A549 (cell line): ENCODE results near the gene ARHGEF10L. TPM values are rescaled to one million over a fixed set of nuclear protein-coding genes. Genes with fewer than 3 reads are reported as not detected.

Experiments
- ATAC-seq, 2 experiments: fragments of 200-7000 bp in 1 of 2; fragments of >200 bp in 1 of 2; cut with Nextera tagmentation in 1 of 2; cut with Tn5 transposase in 1 of 2; 3 replicates each; pipeline versions ENCODE4 v1.8.0 to v1.9.1; 2018 to 2020; ENCODE audit warnings: mild to moderate bottlenecking in 1 of 2, moderate library complexity in 1 of 2
- CTCF ChIA-PET: fragments of 300-600 bp; sonication (Branson Sonifier 250); formaldehyde crosslinking; extraction: SDS; loops from one replicate; lab custom pipeline; 2021; ENCODE audit warnings: antibody characterized with exemption, inconsistent platforms; lab: Yijun Ruan, JAX
- POLR2A ChIA-PET: fragments of 350-600 bp; formaldehyde crosslinking; extraction: SDS; loops from one replicate; lab custom pipeline; 2021; ENCODE audit warnings: antibody characterized with exemption, inconsistent platforms; lab: Yijun Ruan, JAX
- DNase-seq, 2 experiments: peaks; one replicate each; pipeline versions ENCODE4 v3.0.0 to v3.0.0-alpha.2; 2011 to 2016; ENCODE audit warnings: low read depth in 1 of 2, low spot score in 1 of 2
- FAIRE-seq: peaks from 2 replicates; lab custom pipeline; 2011; peaks lifted over from hg19 to GRCh38; lab: Jason Lieb, UNC
- H3K27ac ChIP-seq, 2 experiments: fragments of >200 bp; sonication (Bioruptor Twin); formaldehyde crosslinking; 3 replicates each; pipeline ENCODE4 v1.5.1; 2016 to 2017
- H3K4me1 ChIP-seq: fragments of >200 bp; sonication (Bioruptor Twin); formaldehyde crosslinking; 3 replicates; pipeline ENCODE4 v1.6.1; 2016
- H3K4me2 ChIP-seq: fragments of >200 bp; sonication (Bioruptor Twin); formaldehyde crosslinking; 3 replicates; pipeline ENCODE4 v1.6.1; 2016
- H3K4me3 ChIP-seq: fragments of >200 bp; sonication (Bioruptor Twin); formaldehyde crosslinking; 3 replicates; pipeline ENCODE4 v1.5.1; 2016
- H3K9me3 ChIP-seq: fragments of >200 bp; sonication (Bioruptor Twin); formaldehyde crosslinking; 3 replicates; pipeline ENCODE4 v1.6.1; 2016
- CBX2 ChIP-seq: fragments of 200-600 bp; sonication (generic); IDR thresholded peaks from 2 replicates; pipeline ENCODE4 v1.6.1; 2016; ENCODE audit warnings: low read depth, mild to moderate bottlenecking, borderline replicate concordance
- CEBPB ChIP-seq, 2 experiments: fragments of >200 bp in 1 of 2; sonication (Bioruptor Twin) in 1 of 2; formaldehyde crosslinking in 1 of 2; IDR thresholded peaks; 2 replicates each; pipeline ENCODE4 v1.6.1; 2012 to 2016
- CHD4 ChIP-seq: fragments of 200-600 bp; sonication (generic); IDR thresholded peaks from 2 replicates; pipeline ENCODE4 v1.6.1; 2016; ENCODE audit warnings: antibody characterized with exemption, mild to moderate bottlenecking, borderline replicate concordance
- CTCF ChIP-seq: fragments of >200 bp; sonication (Bioruptor Twin); formaldehyde crosslinking; IDR thresholded peaks from 3 replicates; pipeline ENCODE4 v1.5.1; 2016
- EHMT2 ChIP-seq: fragments of 200-600 bp; sonication (generic); IDR thresholded peaks from 2 replicates; pipeline ENCODE4 v1.6.1; 2016; ENCODE audit warnings: antibody characterized with exemption, low read depth, mild to moderate bottlenecking, moderate library complexity
- FOSB ChIP-seq: fragments of 250-450 bp; sonication (Bioruptor Pico); IDR thresholded peaks from 2 replicates; pipeline ENCODE4 v1.5.0; 2020; ENCODE audit warnings: mild to moderate bottlenecking, moderate library complexity
- HDAC2 ChIP-seq: fragments of 200-600 bp; sonication (generic); IDR thresholded peaks from 2 replicates; pipeline ENCODE4 v1.6.1; 2016
- HEYL ChIP-seq: fragments of 250-450 bp; sonication (Bioruptor Pico); IDR thresholded peaks from 2 replicates; pipeline ENCODE4 v1.8.0; 2021; ENCODE audit warnings: mild to moderate bottlenecking, moderate library complexity
- HMGXB4 ChIP-seq: fragments of 250-450 bp; sonication (Bioruptor Pico); IDR thresholded peaks from 2 replicates; pipeline ENCODE4 v1.5.0; 2021; ENCODE audit warnings: mild to moderate bottlenecking, moderate library complexity, borderline replicate concordance
- JUN ChIP-seq, 2 experiments: fragments of >200 bp; sonication (Bioruptor Twin); formaldehyde crosslinking; IDR thresholded peaks; 2 replicates in 1 of 2; 3 replicates in 1 of 2; pipeline ENCODE4 v1.6.1; 2016 to 2017
- KDM5A ChIP-seq: fragments of 200-600 bp; sonication (generic); IDR thresholded peaks from 2 replicates; pipeline ENCODE4 v1.6.1; 2016; ENCODE audit warnings: antibody characterized with exemption, mild to moderate bottlenecking
- MAX ChIP-seq: IDR thresholded peaks from 2 replicates; pipeline ENCODE4 v1.6.1; 2012
- MYC ChIP-seq: IDR thresholded peaks from 2 replicates; pipeline ENCODE4 v1.6.1; 2012; ENCODE audit warnings: mild to moderate bottlenecking, inconsistent platforms, low read length, improper control_type of control experiment, borderline replicate concordance
- TP53 ChIP-seq: fragments of 250-450 bp; sonication (Bioruptor Pico); IDR thresholded peaks from 2 replicates; pipeline ENCODE4 v1.5.0; 2021; ENCODE audit warnings: mild to moderate bottlenecking, moderate library complexity
- ZC3H11A ChIP-seq: fragments of 450-650 bp; IDR thresholded peaks from 2 replicates; pipeline ENCODE4 v1.6.1; 2014; ENCODE audit warnings: antibody characterized with exemption, mild to moderate bottlenecking
- ZSCAN20 ChIP-seq: fragments of 250-450 bp; sonication (Bioruptor Pico); IDR thresholded peaks from 2 replicates; pipeline ENCODE4 v1.8.0; 2022; ENCODE audit warnings: mild to moderate bottlenecking, moderate library complexity
- WGBS: methylation state at CpG from one replicate; pipeline ENCODE4 v1.1.6; 2017; ENCODE audit errors: missing lambda C conversion rate; 5-methylcytosine and 5-hydroxymethylcytosine counted together
- polyA plus RNA-seq, 4 experiments: library from polyadenylated mRNA; depleted of rRNA in 3 of 4; stranded (reverse); fragments of >200 nt; fragmentation: RNase III in 1 of 4; extraction: RNeasy Plus Mini Kit Qiagen cat#74134 plus additional on column Dnase treatment in 1 of 4; gene quantifications; 2 replicates in 3 of 4; 3 replicates in 1 of 4; pipeline ENCODE4 v1.2.3, GENCODE V29; 2011 to 2017
- TF ChIP-seq, protein P1 (sequence below): IDR thresholded peaks from 2 replicates; pipeline ENCODE4 v1.6.1; 2012

The ARHGEF10L gene
- polyA plus RNA-seq, 2 of the 4 experiments (the other 2 are of a cell fraction) = 3.5 to 5.2 TPM

DNA sequence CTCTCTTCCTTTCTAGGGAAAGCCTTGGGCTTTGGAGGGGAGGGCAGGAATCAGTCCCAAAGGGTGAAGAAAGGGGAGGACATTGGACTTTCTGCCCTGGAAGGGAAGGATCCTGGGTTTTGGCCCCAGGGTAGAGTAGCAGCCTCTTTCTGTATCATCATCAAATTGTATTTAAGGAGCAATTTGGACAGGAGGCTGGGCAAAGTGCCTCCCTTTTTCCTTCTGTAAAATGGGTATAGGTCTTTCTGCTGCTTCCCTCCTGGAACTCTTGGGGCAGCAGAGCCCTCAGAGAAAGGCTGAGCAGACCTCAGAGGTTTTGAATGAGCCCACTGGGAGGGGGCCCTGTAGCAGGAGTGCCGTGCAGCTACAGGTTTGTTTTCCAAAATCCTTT is 38.4 kb downstream of the ARHGEF10L start:
- Histone ChIP-seq H3K4me1 (peaks cover 49% of the 10 kb centered on the region), H3K4me3 (no peak overlapping the region), H3K4me2 (no peak overlapping the region), H3K9me3 (no peaks in the 10 kb centered on the region)
- no peak for FAIRE-seq
- ATAC-seq = no peak
- ChIA-PET POLR2A (no interaction called here), CTCF (interaction anchor here (1.7 to 1.9 kb wide), 2 partner anchors 9 to 29 kb away, joined by 4 to 5 read pairs; no protein-coding TSS in a partner anchor)
- TF ChIP-seq MYC = no peak
- no peak for TF ChIP-seq ZC3H11A
- TF ChIP-seq JUN (IDR thresholded peaks at IDR 0.05) = no peak
- no peak for TF ChIP-seq HEYL
- no peak for TF ChIP-seq HDAC2
- no peak for TF ChIP-seq FOSB (CRISPR knock-in tag)
- no peak for TF ChIP-seq CEBPB (IDR thresholded peaks at IDR 0.05)
- TF ChIP-seq, all 56 proteins: peak for 0
- H3K27ac ChIP-seq = no peak overlapping the region
- no peak for DNase-seq
- WGBS = 71% methylated on average over 1 of the region's 1 CpG

- ATAC-seq (peak; percentile 55 to 70; a peak in 5 of 6 replicates), DNase-seq (peak in 1 of 2 experiments; percentile 14), FAIRE-seq (no peak)
- TF ChIP-seq ZSCAN20 (no peak), HDAC2 (no peak), CBX2 (no peak), CHD4 (no peak), EHMT2 (no peak), MAX (no peak), CTCF (no peak), KDM5A (no peak)
- TF ChIP-seq, protein P1, sequence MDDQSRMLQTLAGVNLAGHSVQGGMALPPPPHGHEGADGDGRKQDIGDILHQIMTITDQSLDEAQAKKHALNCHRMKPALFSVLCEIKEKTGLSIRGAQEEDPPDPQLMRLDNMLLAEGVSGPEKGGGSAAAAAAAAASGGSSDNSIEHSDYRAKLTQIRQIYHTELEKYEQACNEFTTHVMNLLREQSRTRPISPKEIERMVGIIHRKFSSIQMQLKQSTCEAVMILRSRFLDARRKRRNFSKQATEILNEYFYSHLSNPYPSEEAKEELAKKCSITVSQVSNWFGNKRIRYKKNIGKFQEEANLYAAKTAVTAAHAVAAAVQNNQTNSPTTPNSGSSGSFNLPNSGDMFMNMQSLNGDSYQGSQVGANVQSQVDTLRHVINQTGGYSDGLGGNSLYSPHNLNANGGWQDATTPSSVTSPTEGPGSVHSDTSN = no peak
- Histone ChIP-seq H3K4me1 (peaks cover 55% of the 10 kb centered on the region), H3K9me3 (no peaks in the 10 kb centered on the region), H3K4me2 (peak overlapping the region; percentile 70), H3K4me3 (no peak overlapping the region), H3K27ac (peak overlapping the region; percentile 63 to 83)
- ChIA-PET CTCF (interaction anchor here (1.5 to 3.3 kb wide), 2 partner anchors 13 to 27 kb away, joined by 3 to 15 read pairs; no protein-coding TSS in a partner anchor), POLR2A (interaction anchor here (0.6 kb wide), 1 partner anchor 141 kb away, joined by 10 read pairs; the partner anchor contains the start of gene RCC2)
- WGBS = 88% methylated on average over 12 of the region's 16 CpGs
Observed at GRCh38 chr1:17579951-17580939, 40.7 kb downstream of the ARHGEF10L start.

DNA sequence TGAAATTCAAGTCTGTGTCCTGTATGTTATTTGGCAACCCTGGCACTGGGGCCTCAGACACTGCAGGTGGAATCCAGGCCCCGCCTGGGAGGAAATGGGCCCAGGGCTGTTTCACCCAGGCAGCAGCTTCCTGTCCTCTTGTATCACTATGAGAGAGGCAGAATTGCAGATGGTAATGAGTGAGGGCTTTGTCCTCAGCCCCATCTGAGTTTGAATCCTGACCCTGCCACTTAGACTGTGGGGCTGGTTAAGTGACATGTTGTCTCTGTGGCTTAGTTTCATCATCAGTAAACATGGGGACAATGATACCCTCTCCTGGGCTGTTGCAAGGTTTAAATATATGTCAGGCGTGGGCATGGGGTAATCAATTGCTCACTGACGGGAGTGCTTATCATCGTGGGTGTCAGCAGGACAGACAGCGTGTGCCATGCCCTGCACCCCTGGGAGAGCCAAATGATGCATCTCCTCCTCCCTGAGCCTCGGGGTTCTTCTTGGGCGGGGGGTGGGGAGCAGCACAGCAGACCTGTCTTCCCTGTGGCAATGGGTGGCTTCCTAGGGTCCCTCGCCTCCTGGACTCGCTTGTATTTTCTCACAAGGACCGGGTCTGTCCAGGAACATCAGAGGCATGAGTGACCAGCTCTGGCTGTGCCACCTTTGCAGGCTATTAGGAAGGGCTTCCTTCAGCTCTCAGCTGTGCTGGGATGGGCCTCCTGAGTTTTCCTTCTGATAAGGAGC is 42.1 kb downstream of the ARHGEF10L start:
- peaks cover 52% of the 10 kb centered on the region for H3K4me1 ChIP-seq
- H3K4me3 ChIP-seq = no peak overlapping the region
- no peak for DNase-seq
- 0 out of 6 replicates have a peak, but pooled peaks of 1 of the 2 experiments have one; percentile 16 for ATAC-seq
- no peak for FAIRE-seq
- H3K27ac ChIP-seq = peak overlapping the region; percentile 49 to 71; a peak in 4 of 6 replicates
- WGBS = 81% methylated on average over 4 of the region's 10 CpGs
- POLR2A ChIA-PET = no interaction called here
- peak overlapping the region; percentile 47 for H3K4me2 ChIP-seq
- H3K9me3 ChIP-seq = no peaks in the 10 kb centered on the region
- CTCF ChIA-PET = interaction anchor here (0.5 to 3.3 kb wide), 5 partner anchors 7 to 195 kb away, joined by 3 to 15 read pairs (median 7); no protein-coding TSS in a partner anchor
- TF ChIP-seq TP53 (CRISPR knock-in tag) (no peak), HMGXB4 (no peak)
